Gastrocnemius medialis (tissue), 4 donors: Measurements from ENCODE around the gene CLRN1.

Experiments
- POLR2A ChIP-seq, 2 donors: fragments of 450-650 bp; IDR thresholded peaks; one replicate each; pipeline ENCODE4 v1.6.1; 2017; ENCODE audit warnings: antibody characterized with exemption in 2 of 2, mild to moderate bottlenecking in 2 of 2, moderate library complexity in 2 of 2
- TF ChIP-seq, protein P1 (sequence below), 5 experiments: fragments of 450-650 bp in 3 of 5; fragments of 200-600 bp in 2 of 5; sonication (generic) in 2 of 5; IDR thresholded peaks in 4 of 5; conservative IDR thresholded peaks in 1 of 5; 1 replicate in 4 of 5; 2 replicates in 1 of 5; pipeline ENCODE4 v1.5.1; 2016 to 2019; ENCODE audit warnings: antibody characterized with exemption in 5 of 5, mild to moderate bottlenecking in 3 of 5, moderate library complexity in 3 of 5

DNA sequence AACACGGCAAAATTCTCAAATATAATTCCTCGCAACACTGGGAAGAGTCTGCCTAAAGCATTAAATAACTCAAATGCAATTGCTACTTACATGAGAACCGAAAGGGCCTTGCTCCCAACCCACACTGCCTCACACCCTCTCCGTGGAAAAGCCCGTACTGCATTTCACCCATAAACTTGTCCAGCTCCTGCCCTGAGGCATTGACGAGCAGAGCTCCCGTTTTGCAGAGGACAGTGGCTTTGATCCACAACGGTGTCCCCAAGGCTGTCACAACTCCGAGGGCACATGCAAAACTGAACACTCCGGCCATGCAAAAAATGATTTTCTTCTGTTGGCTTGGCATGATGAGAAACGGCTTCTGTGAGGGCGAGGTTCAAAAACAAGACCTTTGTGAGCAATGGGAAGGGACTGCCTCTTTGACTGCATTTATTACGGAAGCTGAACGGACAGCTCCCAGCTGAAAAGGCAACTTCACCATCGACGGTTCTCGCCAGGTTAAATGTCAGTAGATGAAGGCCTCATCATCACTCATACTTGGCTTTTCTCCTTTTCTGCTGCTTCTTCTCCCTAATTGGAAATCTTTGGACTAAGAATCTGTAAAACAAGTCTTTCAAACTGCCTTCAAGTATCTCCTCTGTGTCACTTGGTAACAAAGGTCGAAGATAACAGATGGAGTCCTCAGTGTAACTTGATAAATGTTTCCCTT lies at the start of gene CLRN1:
- TF ChIP-seq, protein P1, sequence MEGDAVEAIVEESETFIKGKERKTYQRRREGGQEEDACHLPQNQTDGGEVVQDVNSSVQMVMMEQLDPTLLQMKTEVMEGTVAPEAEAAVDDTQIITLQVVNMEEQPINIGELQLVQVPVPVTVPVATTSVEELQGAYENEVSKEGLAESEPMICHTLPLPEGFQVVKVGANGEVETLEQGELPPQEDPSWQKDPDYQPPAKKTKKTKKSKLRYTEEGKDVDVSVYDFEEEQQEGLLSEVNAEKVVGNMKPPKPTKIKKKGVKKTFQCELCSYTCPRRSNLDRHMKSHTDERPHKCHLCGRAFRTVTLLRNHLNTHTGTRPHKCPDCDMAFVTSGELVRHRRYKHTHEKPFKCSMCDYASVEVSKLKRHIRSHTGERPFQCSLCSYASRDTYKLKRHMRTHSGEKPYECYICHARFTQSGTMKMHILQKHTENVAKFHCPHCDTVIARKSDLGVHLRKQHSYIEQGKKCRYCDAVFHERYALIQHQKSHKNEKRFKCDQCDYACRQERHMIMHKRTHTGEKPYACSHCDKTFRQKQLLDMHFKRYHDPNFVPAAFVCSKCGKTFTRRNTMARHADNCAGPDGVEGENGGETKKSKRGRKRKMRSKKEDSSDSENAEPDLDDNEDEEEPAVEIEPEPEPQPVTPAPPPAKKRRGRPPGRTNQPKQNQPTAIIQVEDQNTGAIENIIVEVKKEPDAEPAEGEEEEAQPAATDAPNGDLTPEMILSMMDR (IDR thresholded peaks at IDR 0.05 in 4 of 5, conservative IDR thresholded peaks at IDR 0.05 in 1 of 5): no peak
- no peak for TF ChIP-seq POLR2A (IDR thresholded peaks at IDR 0.05)
